ENCODE data around the gene LAT. TPM values are rescaled to one million over a fixed set of nuclear protein-coding genes. Genes with fewer than 3 reads are reported as not detected.

Gene LAT
- total and polyA plus RNA-seq, 2 of the 13 experiments (the other 11 are each of a cell fraction or from before 2014, with no cell fraction given): 2.0 to 3.0 TPM

DNA sequence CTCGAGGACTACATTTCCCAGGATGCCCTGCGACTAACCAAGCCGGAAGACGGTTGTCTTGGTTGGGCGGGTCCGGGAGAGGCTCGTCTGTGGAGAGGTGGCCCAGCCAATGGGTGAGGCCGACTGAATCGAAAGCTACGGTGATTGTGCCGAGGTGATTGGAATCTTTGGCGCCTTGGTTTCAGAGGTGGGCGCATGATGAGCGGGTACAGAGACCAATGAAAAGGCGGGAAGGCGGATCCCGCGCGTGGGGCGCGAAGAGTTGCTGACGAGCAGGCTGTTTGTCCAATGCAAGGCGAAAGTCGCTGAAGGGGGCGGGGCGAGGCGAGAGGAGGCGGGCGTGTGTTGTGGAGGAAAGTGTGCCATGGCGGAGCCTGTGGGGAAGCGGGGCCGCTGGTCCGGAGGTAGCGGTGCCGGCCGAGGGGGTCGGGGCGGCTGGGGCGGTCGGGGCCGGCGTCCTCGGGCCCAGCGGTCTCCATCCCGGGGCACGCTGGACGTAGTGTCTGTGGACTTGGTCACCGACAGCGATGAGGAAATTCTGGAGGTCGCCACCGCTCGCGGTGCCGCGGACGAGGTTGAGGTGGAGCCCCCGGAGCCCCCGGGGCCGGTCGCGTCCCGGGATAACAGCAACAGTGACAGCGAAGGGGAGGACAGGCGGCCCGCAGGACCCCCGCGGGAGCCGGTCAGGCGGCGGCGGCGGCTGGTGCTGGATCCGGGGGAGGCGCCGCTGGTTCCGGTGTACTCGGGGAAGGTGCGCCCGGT lies 34.0 kb upstream of the LAT start, which contains the start of gene NFATC2IP (continued):
- TF ChIP-seq ZNF256 (CRISPR knock-in tag; conservative IDR thresholded peaks at IDR 0.05): no peak
- no peak for TF ChIP-seq EZH2 (conservative IDR thresholded peaks at IDR 0.05; ENCODE audit: low read depth, low read length)
- peak; percentile 40 for TF ChIP-seq KDM5B (CRISPR knock-in tag; IDR thresholded peaks at IDR 0.05; ENCODE audit: borderline replicate concordance)
- 0 out of 2 replicates have a peak, but pooled peaks have one; percentile 43 for TF ChIP-seq ZNF570 (CRISPR knock-in tag; IDR thresholded peaks at IDR 0.05; ENCODE audit: borderline replicate concordance)
- no peak for TF ChIP-seq ZNF251 (CRISPR knock-in tag; IDR thresholded peaks at IDR 0.05)
- no peak for TF ChIP-seq KDM1A (CRISPR knock-in tag; IDR thresholded peaks at IDR 0.05)
- TF ChIP-seq ZNF180 (CRISPR knock-in tag; IDR thresholded peaks at IDR 0.05; ENCODE audit: borderline replicate concordance, low read depth): no peak
- TF ChIP-seq ZNF367 (CRISPR knock-in tag; IDR thresholded peaks at IDR 0.05; ENCODE audit: borderline replicate concordance): no peak
- 0 out of 2 replicates have a peak, but pooled peaks have one; percentile 57 for TF ChIP-seq ZNF44 (CRISPR knock-in tag; IDR thresholded peaks at IDR 0.05)
- no peak for TF ChIP-seq DNMT1 (CRISPR knock-in tag; IDR thresholded peaks at IDR 0.05)
- peak; percentile 10; the same call in 1 of the 2 replicates for TF ChIP-seq RXRB (CRISPR knock-in tag; IDR thresholded peaks at IDR 0.05; ENCODE audit: borderline replicate concordance)
- TF ChIP-seq FIP1L1 (IDR thresholded peaks at IDR 0.05; ENCODE audit: borderline replicate concordance, insufficient read depth, low read depth, low read length): no peak
- TF ChIP-seq MAF1 (CRISPR knock-in tag; IDR thresholded peaks at IDR 0.05; ENCODE audit: borderline replicate concordance): 0 out of 2 replicates have a peak, but pooled peaks have one; percentile 41
- TF ChIP-seq, protein P1, sequence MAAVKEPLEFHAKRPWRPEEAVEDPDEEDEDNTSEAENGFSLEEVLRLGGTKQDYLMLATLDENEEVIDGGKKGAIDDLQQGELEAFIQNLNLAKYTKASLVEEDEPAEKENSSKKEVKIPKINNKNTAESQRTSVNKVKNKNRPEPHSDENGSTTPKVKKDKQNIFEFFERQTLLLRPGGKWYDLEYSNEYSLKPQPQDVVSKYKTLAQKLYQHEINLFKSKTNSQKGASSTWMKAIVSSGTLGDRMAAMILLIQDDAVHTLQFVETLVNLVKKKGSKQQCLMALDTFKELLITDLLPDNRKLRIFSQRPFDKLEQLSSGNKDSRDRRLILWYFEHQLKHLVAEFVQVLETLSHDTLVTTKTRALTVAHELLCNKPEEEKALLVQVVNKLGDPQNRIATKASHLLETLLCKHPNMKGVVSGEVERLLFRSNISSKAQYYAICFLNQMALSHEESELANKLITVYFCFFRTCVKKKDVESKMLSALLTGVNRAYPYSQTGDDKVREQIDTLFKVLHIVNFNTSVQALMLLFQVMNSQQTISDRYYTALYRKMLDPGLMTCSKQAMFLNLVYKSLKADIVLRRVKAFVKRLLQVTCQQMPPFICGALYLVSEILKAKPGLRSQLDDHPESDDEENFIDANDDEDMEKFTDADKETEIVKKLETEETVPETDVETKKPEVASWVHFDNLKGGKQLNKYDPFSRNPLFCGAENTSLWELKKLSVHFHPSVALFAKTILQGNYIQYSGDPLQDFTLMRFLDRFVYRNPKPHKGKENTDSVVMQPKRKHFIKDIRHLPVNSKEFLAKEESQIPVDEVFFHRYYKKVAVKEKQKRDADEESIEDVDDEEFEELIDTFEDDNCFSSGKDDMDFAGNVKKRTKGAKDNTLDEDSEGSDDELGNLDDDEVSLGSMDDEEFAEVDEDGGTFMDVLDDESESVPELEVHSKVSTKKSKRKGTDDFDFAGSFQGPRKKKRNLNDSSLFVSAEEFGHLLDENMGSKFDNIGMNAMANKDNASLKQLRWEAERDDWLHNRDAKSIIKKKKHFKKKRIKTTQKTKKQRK (IDR thresholded peaks at IDR 0.05; ENCODE audit: low read length): peak; percentile 89
- no peak for TF ChIP-seq ZNF160 (CRISPR knock-in tag; IDR thresholded peaks at IDR 0.05)
- no peak; the same call in 1 of the 2 replicates for TF ChIP-seq ZNF224 (CRISPR knock-in tag; IDR thresholded peaks at IDR 0.05)
- no peak for TF ChIP-seq ZNF562 (CRISPR knock-in tag; IDR thresholded peaks at IDR 0.05; ENCODE audit: borderline replicate concordance)
- TF ChIP-seq FOXO1 (CRISPR knock-in tag; IDR thresholded peaks at IDR 0.05): no peak; the same call in 1 of the 2 replicates
- TF ChIP-seq PRMT3 (CRISPR knock-in tag; IDR thresholded peaks at IDR 0.05; ENCODE audit: borderline replicate concordance, low read depth): no peak
- TF ChIP-seq, protein P2, sequence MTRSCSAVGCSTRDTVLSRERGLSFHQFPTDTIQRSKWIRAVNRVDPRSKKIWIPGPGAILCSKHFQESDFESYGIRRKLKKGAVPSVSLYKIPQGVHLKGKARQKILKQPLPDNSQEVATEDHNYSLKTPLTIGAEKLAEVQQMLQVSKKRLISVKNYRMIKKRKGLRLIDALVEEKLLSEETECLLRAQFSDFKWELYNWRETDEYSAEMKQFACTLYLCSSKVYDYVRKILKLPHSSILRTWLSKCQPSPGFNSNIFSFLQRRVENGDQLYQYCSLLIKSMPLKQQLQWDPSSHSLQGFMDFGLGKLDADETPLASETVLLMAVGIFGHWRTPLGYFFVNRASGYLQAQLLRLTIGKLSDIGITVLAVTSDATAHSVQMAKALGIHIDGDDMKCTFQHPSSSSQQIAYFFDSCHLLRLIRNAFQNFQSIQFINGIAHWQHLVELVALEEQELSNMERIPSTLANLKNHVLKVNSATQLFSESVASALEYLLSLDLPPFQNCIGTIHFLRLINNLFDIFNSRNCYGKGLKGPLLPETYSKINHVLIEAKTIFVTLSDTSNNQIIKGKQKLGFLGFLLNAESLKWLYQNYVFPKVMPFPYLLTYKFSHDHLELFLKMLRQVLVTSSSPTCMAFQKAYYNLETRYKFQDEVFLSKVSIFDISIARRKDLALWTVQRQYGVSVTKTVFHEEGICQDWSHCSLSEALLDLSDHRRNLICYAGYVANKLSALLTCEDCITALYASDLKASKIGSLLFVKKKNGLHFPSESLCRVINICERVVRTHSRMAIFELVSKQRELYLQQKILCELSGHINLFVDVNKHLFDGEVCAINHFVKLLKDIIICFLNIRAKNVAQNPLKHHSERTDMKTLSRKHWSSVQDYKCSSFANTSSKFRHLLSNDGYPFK (CRISPR knock-in tag; IDR thresholded peaks at IDR 0.05; ENCODE audit: borderline replicate concordance): peak; percentile 56; the same call in 1 of the 2 replicates
- TF ChIP-seq ZIK1 (CRISPR knock-in tag; IDR thresholded peaks at IDR 0.05; ENCODE audit: borderline replicate concordance, low read depth): no peak; the same call in 1 of the 2 replicates
- peak; percentile 93 for TF ChIP-seq HNRNPK (IDR thresholded peaks at IDR 0.05; ENCODE audit: low read depth, low read length, poor library complexity, severe bottlenecking)
- no peak for TF ChIP-seq ZNF564 (CRISPR knock-in tag; IDR thresholded peaks at IDR 0.05)

Data from HepG2 (cell line).